Stimulated activated CD4-positive, alpha-beta T cell treated with anti-CD3 and anti-CD28 coated beads, TNF-alpha, amount 100 ng/mL, for 48 hours (primary cell): Measurements from ENCODE around the gene KLHL25.
"Not testable (repeated sequence)": the region's sequence is repeated elsewhere in the genome, so short reads cannot be mapped to it uniquely, and the experiment has no call there.

Experiments used
- DNase-seq, 3 donors: peaks; one replicate each; pipeline ENCODE4 v3.0.0-alpha.2; 2020; ENCODE audit warnings: low read depth in 3 of 3

Gene KLHL25

GRCh38 chr15:85804481-85805170 is 9.9 kb upstream of the KLHL25 start:
- no peak for DNase-seq

GRCh38 chr15:85802617-85803016 is 7.9 kb upstream of the KLHL25 start:
- not testable (repeated sequence) for DNase-seq

GRCh38 chr15:85800478-85801123 is 5.9 kb upstream of the KLHL25 start:
- DNase-seq = no peak

GRCh38 chr15:85796371-85796770 is 1.6 kb upstream of the KLHL25 start:
- DNase-seq = not testable (repeated sequence)

- no peak for DNase-seq
These were observed 896 bp upstream of the KLHL25 start for GRCh38 chr15:85795337-85796305.

GRCh38 chr15:85793641-85794597 is 806 bp downstream of the KLHL25 start:
- peak in 1 of 3 donors; percentile 29 for DNase-seq

GRCh38 chr15:85792912-85793590 is 1.7 kb downstream of the KLHL25 start:
- DNase-seq = peak in 1 of 3 donors; percentile 34

GRCh38 chr15:85792102-85792731 is 2.5 kb downstream of the KLHL25 start:
- DNase-seq = no peak

- DNase-seq = no peak
These were observed 5.2 kb downstream of the KLHL25 start for GRCh38 chr15:85789496-85789875.

- no peak for DNase-seq
These were observed 5.8 kb downstream of the KLHL25 start for GRCh38 chr15:85788771-85789495.

GRCh38 chr15:85786781-85787114 is 8.0 kb downstream of the KLHL25 start:
- DNase-seq = no peak

GRCh38 chr15:85785887-85786780 is 8.6 kb downstream of the KLHL25 start:
- no peak for DNase-seq

- no peak for DNase-seq
These were observed 12.7 kb downstream of the KLHL25 start for GRCh38 chr15:85782064-85782463.

- no peak for DNase-seq
These were observed 13.6 kb downstream of the KLHL25 start for GRCh38 chr15:85781099-85781498.

GRCh38 chr15:85780225-85780985 is 14.3 kb downstream of the KLHL25 start:
- no peak for DNase-seq

- DNase-seq = no peak
These were observed 15.5 kb downstream of the KLHL25 start for GRCh38 chr15:85779249-85779648.

- DNase-seq = no peak
These were observed 16.5 kb downstream of the KLHL25 start for GRCh38 chr15:85778107-85778776.
